CD4-positive, alpha-beta T cell treated with Interleukin-6 for 4 hours (primary cell): ENCODE results near the gene MTSS2.

ENCODE experiments used
- DNase-seq: peaks from one replicate; pipeline ENCODE4 v3.0.0-alpha.2; 2020; ENCODE audit warnings: mixed read lengths

The MTSS2 gene

DNA sequence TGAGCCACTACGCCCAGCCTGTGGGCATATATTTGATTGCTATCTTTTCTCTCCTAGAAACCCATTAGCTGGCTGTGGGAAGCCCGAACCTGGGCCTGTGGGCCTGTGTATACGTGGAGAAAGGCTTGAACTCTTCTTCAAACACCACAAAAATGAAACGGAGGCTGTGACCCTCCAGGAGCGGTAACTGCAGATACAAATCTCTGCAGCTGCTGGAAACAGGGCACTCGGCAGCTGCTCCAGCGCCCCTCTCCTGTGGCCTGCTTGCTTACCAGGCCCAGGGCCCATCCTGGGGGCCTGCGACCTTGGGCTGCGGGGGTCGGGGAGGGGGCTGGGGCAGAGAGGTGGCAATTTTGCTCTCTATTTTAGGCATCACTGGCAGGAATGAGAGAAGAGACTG is 28.0 kb upstream of the MTSS2 start:
- no peak for DNase-seq

DNA sequence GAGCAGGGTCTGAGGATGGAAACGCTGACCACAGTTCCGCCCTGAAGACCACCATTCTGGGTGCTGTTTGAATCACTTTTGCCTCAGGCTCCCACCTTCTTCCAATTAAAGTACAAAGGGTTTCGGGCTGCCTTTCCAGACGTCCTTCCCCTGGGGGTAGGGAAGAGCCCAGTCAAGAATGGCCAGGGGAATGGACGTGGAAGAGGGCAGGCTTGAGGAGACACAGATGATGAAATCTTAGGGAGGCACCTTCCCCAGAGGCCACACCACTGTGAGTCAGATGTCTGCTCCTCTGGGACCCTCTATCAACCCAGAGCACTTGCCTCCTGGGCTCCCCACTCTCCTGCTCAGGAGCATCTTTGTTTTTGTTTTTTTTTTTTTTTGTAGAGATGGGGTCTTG is 27.5 kb upstream of the MTSS2 start:
- DNase-seq: no peak

DNA sequence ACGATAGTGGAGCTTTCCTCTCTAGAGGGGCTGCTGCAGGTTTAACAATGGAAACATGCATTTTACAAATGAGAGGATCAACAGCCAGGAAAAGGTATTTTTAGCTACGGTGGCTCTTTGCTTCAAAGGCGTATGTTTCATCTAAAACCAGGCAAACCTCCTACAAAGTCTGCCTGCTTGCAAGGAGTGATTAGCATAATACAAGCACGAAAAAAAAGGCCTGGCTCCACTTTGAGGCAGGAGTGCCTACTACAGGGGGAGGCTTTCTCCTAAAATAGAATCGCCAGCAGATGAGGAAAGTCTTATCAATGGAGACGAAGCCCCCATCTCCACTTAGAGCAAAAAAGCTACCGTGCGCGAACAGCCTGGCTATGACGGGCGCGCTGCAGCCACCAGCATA is 27.1 kb upstream of the MTSS2 start:
- DNase-seq: no peak

DNA sequence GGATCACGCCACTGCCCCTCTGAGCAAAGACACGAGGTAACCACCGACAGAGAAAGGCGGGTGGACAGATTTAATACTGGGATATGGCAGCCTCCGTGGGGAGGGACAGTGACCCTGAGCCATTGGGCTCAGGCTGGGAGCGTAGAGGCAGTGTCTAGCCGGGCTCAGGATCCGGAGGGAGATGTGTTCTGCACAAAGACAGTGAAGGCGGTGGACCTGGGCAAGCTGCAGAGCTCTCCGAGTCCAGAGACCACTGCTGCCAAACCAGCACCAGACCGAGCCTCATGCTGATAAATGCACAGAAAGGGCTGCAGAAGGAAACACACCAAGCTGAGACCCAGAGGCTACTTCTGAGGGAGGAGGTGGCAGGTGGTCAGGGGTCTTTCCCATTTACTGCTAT is 26.5 kb upstream of the MTSS2 start:
- DNase-seq: no peak

DNA sequence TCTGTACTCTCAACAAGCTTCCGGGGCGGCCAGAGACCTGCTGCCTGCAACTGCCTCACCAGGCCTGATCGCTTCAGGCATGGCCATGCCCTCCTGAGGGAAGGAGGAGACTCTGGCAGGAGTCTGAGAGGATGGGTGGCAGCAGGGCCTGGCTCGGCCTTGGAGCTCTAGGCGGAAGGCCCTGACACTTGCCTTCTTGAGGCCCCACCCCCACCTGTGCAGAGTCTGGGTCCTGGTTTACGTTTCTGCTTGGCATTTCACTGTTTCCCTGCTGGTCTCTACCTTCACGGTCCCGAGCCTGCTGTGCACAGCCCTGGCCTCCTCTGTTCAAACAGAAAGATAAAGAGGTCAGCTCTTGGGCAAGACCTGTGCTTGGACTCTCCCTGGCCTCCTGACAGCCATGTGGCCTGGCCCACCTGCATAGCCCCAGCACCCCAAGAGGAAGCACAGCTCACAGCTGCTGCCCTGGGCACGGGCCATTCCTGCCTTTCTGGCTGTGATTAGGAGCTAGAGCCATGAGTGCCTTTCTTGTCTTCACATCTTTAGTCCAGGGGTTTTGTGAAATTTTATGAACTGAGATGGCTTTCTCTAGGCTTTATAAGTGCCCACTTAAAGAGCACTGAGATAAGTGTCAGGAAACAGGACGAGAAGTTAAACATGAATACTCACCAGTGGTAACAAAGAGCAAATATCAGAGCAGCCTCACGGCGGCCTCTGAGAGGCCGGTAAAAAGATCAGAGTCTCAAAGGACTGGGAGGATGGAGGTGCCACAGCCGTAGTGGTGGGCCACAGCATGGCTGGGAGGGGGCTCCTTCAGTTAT is 25.6 kb upstream of the MTSS2 start:
- no peak for DNase-seq

DNA sequence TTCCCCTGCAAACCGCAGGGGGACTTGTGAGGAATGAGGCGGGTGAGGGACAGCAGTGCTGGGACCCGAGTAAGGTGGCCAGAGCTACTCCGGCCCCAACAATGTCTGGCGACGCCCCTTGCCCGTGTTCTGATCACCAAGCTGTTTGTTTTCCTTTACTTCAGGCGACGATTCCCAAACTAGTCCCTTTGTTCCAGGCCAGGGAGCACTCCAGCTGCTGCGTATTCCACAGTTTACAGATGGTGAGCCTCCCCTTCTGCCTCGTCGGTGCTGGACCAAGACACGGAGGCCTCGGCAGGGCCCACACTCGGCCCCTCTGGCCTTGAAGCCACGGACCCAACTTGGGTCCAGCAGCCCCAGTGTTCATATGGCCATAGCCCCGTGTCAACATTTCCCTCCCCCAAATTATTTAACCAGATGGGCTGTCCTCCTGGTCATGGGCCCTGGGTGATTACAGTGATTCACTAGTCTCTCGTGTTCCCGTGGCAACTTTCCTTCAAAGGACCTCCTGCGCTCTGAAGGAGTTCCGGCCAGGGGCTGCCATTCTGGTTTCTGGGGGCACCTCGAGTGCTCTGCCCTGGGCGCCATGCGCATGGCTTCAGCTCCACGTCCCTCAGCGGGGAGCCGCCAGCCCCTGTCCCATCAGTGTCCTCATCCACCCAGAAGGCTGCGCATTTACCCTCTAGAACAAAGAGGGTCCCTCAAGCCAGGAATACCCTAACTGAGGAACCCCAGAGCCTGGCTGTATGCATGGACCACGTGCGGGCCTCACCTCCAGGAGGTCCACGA is 24.8 kb upstream of the MTSS2 start:
- no peak for DNase-seq

DNA sequence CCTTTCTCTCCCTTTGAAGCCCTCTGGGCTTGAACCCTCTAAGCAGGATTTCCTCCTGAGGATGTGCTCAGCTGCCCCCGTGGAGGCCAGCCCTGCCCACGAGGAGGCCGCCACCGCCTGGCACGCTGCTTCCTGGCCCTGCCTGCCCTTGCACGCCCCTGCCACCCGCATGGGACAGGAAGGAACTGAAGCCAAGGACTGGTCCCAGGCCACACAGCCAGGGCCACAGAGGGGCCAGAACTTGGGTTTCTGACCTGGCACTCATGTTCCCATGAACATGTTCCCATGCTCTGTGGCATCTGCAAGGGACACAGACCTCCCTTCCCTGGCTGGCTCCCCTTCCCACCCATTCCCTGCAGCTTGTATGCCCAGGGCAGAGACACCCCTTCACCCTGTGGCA is 24.1 kb upstream of the MTSS2 start:
- no peak for DNase-seq

DNA sequence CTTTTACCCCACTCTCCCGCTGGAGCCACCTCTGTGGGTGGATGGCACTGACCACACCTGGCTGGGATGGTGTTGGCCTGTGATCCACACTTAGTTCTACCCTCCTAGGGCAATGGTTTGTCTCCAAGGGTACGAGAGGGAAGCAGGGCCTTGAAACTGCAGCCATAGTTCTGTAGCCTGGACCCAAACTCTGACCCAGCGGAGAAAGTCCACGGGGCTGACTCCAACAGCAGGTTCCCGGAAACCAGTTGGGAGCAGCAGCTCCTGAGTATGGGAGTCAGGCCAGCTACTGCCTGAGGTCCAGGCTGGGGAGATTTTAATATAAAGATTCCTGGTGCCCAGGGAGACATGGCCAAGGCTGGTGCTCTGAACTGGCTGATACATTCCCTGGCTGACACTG is 23.6 kb upstream of the MTSS2 start:
- DNase-seq: no peak

DNA sequence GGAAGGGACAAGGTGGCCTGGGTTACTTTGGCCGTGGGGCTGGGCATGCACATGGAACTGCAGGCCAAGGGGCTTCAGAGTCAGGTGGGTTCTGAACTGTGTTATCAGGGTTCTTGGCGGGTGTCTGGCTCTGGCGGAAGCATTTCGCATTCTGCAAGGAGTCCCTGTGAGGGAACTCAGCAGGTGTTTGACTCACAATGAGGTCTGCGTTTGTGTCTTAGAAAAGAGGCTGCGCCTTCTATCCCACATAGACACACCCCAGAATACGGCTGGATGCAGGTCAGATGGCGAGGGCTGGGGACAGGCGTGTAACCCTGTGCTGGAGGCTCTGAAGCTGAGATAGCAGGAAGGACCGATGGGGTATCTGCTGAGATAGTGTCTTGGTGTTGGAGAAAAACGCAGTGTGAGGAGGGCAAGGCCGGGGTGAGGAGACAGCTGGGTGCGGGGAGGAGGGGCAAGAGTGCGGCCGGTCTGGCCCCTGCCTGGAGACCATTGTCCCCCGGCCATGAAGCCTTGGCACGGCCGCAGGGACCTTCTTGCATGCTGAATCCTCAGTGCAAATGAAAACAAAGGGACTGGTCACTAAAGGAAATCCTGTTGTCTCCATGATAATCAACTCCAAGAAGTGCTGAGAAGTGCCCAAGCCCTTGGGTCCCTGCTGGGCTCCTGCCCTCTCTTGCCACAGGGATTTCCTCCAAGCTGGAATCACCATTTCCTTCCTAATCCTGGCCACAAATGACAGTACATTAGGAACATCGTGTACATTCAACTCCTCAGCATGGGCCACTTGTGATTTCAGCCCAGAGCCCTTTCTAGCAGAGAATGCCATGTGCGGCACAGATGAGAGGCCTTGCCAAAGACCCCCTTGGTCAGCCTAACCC is 22.8 kb upstream of the MTSS2 start:
- no peak for DNase-seq

DNA sequence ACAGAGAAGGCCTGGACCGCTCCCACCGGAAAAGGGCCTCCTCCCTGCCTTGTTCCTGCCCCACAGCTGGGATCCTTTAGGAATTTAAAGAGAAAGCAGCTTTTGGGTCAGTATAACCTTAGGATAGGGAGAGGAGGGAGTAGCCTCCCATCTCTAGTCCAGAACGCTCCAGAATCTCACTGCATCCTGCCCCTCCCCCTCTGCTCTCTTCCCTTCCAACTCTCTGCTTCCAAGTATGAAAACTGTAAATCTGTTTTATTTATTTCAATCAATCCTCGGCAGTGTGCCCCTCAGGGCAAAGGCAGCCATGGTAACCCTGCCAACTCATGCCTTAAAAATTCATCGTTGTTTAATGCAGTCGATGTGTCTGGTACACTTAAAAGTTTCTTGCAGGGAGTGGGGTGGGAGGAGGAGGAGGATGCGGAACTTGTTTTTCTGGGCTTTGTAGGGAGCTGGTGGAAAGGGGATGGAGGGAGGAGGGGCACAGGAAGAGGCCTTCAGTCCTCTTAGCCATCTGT is 21.2 kb upstream of the MTSS2 start:
- DNase-seq: no peak

DNA sequence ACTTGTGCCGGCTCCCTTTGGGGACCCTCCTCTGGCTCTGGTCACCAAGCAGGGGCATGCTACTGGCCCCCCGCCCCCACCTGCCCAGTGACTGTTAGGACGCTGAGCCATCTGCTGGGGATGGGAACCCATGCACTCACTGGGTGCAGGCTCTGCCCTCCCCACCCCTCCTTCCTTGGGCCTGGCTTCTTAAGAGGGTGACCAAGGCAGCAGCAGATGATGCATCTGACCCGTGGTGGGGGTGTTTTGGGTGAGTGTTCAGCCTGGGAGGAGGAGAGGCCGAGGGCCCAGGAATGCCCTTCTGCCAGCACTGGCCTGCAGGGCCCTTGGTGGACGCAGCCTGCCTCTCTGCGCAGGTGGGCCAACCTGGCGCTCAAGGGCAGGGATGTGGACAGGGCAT is 19.2 kb upstream of the MTSS2 start:
- no peak for DNase-seq

DNA sequence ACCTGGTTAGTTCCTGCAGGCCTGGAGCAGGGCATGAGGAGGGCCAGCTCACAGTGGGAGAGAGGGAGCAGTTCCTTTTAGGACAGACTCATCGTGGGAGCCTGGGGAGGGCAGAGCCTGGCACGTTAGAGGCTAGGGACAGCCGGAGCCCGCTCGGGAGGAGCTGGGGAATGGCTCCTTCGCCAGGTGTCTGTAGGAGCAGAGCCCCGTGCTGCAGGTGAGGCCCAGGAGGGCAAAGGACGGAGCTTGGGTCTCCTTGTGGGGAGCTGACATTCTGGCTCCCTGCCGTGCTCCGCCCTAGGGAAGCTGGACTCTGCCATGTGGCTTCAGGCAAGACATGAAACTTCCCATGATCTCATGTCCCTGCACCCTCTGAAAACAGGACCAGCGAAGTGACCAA is 18.7 kb upstream of the MTSS2 start:
- DNase-seq: no peak

DNA sequence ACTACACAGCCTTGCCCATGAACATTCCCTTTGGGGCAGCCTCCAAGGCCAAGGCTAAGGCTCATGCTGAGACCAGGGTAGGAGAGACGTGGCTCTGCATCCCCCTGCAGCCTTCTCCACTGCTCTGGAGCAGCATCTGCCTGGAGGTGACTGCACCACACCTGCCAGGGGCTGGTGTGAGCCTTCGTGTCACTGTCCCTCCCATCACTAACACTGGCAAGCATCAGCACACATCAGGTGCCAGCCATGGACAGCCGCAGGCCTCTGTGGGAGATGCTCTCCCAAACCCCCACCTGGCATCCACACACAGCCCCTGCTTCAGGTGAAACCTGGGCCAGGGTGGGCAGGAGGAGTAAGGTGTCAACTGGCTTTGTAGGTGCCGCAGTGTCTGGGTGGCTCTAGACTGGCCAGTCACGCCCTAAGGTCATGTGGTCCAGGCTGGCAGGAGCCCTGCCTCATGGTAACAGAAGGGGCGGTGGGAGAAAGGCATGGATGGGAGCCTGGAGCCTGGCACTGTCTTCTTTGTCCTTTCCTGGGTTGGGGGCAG is 18.1 kb upstream of the MTSS2 start:
- DNase-seq: no peak

DNA sequence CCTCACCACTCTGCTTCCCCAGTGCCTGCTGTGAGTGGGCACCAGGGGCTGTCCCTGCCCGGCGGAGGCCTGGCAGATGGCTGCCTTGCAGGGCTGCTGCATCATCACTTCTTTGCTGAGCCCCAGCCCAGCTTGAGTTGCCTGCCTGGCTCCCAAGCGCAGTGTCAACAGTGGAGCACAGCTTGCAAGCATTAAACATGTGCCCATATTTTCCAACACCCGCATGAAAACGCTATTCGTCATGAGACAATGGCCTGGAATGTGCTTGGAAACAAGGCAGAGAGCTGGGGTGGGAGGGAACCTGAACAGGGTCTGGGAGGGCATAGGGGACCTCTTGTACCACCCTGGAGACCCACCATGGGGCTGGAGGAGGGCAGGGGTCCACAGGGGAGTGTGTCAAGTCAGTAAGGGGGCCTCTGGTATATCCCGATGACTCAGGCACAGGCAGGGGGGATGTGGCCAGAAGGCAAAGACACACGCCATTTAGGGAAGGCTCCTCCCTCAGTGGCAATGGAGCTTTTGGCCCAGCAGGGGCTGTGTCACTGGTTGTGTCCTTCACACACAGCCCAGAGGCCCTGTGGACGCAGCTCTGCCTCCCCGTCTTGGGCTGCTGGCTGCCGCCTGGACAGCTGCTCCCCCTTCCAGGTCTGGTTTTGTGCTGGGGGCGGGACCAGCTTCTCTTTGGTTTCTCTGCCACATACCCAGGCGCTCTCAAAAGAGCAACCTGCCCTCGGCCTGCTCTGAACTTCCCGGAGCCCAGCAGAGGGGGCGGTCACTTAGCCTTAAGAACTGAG is 17.4 kb upstream of the MTSS2 start:
- no peak for DNase-seq

DNA sequence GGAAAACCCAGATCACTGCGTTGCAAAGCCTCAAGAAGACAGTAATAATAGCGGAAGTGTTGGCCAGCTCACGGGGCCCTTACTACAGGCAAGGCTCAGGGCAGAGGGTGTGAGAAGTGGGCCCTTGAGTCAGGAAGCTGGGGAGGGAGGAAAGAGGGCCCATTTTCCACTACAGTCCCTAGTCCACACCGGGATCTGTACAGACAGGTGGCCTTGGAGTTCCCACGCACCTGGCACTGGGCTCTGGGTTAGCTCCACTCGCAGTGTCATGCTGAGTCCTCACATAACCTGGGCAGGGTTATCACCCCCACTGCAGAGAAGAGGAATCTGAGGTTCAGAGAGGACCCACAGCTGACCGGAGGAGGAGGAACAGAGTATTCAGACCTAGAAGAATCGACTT is 16.8 kb upstream of the MTSS2 start:
- no peak for DNase-seq

DNA sequence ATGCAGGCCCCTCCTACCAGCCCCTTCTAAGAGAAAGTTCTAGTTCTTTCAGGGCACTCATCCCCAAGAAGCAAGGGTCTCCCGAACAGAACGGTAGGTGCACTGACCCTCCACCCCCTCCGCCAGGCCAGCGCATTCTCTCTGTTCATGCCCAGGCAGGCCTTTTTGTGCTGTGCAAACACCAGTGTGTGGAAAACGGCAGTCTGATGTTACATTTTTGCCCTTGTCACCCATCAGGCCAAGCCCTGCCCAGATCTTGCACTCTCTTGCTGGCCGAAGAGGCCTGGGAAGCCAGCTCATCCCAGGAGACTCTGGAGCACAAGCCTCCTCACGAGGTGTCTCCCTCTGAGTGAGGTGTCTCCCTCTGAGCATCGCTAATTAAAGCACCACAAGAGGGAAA is 16.1 kb upstream of the MTSS2 start:
- no peak for DNase-seq

DNA sequence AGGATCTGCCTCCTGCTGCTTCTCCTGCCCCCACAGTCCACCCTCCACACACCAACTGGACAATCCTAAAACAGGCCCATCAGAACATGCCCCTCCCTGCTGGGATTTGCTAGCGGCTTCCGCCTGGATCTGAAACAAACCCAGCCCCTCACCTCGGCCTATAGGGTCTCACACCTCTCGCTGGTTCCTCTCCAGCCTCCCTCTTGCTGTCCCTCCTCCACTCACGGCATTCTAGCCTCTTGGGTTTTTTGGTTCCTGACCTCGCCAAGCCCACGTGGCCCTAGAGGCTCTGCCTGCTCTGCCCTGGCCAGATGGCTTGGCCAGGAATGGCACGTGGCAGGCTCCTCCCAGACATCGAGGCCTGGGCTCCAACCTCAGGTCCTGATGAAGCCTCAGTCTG is 15.7 kb upstream of the MTSS2 start:
- DNase-seq: no peak

DNA sequence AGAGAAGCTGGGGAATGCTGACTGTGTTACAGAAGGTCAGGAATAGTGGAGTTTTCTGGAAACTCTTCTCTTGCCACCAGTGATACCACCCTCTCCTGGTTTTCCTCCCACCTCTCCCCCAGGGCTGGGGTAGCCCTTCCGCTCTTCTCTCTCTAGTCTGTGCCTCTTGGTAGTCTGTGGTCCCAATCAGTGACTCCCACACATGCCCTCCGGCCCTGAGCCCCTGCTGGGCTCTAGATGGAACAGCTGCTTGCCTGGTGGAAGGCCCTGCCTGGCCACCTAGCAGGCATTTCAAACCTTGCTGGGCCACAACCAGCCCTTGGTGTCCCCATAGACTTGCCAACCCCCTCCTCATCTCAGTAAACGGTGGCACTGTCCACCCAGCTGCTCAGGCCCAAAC is 15.2 kb upstream of the MTSS2 start:
- DNase-seq: no peak

DNA sequence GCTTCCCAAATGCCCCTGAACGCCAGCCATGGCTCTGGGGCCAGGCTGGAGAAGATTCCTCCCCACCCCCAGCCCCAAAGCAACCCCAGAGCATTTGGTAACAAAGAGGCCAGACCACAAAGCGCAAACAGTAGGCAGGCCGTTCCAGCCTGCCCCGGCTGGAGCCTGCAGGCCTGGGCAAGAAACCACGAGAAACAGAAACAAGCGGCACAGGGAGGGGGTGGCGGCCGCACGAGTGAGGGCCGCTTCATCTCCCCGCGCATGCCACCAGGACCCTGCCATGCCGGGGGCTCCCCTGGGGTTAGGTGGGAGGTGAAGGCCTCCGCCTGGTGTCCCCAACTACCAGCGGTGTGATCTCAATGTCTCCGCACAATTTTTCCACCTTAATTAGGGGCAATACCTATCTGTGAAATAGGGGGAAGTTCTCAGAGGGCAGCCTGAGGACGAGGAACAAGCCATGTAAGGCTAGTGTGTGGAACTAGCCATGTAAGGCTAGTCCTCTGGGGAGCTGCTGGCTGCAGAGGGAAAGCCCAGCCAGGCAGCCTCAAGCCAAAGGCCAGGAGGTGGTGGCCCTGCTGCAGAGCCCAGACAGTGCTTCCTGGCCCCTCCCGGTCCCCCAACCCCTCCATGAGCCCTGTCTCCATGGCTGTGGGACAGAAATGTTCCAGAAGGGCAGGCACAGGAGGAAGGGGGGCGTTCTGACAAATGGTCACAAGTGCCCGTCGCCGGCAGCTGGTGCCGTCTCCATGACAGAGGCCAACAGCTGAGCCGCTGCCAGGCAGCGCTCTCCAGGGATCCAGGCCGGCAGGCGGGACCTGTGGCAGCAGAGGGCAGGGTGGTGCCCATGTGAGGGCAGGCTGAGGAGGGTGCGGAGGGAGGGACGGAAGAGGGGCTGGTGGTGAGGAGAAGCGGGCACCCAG is 14.5 kb upstream of the MTSS2 start:
- DNase-seq: no peak

DNA sequence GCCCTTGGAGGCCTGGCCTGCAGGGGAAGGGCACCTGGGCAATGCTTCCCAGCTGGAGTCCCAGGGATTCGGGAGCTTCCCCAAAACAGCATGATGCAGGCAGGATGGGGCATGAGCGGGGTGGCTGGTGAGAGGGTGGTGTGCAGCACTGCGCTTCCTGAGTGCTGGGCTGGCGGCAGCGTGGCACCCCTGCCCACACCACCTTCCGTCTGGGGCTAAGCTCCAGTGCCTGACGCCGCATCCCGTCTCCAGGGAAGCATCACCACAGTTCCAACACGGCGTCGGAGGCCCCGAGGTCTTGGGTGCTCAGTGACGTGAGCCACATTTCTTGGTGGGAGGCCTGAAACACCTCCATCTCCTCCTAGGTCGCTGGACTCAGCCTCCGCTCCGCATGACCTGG is 13.8 kb upstream of the MTSS2 start:
- DNase-seq: no peak

DNA sequence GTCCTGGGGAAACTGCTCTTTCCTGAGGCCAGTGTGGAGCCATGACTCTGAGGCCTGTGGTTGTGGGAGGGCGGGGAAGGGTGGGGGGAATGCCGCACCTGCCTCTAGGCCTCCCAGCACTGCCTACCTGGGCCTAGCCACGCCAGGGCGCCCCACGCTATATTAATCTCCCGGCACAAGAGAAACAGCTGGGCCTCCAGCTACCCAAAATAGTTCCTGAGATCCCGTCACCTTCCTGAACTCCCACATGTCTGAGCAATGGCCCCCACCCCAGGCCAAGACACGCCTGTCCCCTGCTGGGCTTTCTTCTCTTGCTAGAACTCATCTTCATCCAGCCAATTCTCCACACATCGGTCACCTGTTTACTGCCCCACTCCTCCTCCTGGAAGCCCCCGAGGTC is 13.0 kb upstream of the MTSS2 start:
- DNase-seq: no peak
